ENCODE results near the gene ANO2.

The ANO2 gene

GRCh38 chr12:5875851-5876250 lies 69.2 kb downstream of the ANO2 start:
- Histone ChIP-seq H2AFZ (ENCODE audit: low read depth, low read length) (no peak overlapping the region), H2BK15ac (ENCODE audit: low read depth, poor library complexity, severe bottlenecking) (no peak overlapping the region), H2BK120ac (ENCODE audit: low read depth, low read length) (no peak overlapping the region), H3K79me1 (replicated peaks; ENCODE audit: low read length, poor library complexity, severe bottlenecking) (no peaks in the 10 kb centered on the region), H3K4me1 (ENCODE audit: control insufficient read depth, insufficient read depth, low read depth, low read length) (no peaks in the 10 kb centered on the region), H4K8ac (ENCODE audit: low read length) (no peak overlapping the region), H3K18ac (ENCODE audit: low read depth in 1 of 2, low read length in 2 of 2) (no peak overlapping the region), H3K27ac (ENCODE audit: low read length, poor library complexity, severe bottlenecking) (no peak overlapping the region), H3K23ac (ENCODE audit: low read length in 2 of 2) (no peak overlapping the region), H2AK5ac (ENCODE audit: low read length, severe bottlenecking) (no peak overlapping the region), H2BK12ac (ENCODE audit: low read length in 2 of 2) (no peak overlapping the region), H3K4ac (ENCODE audit: low read depth in 1 of 2, low read length in 2 of 2) (no peak overlapping the region), H3K4me3 (ENCODE audit: insufficient read depth in 1 of 2, low read depth in 1 of 2, low read length in 2 of 2) (no peak overlapping the region), H3K14ac (ENCODE audit: low read length in 2 of 2) (no peak overlapping the region), H3K9ac (ENCODE audit: low read length) (no peak overlapping the region), H3K27me3 (ENCODE audit: control insufficient read depth in 1 of 2, insufficient read depth in 1 of 2, low read length in 2 of 2) (peaks cover 25 to 35% of the 10 kb centered on the region in 2 experiments), H3K4me2 (ENCODE audit: low read length, poor library complexity, severe bottlenecking) (no peak overlapping the region), H3K36me3 (ENCODE audit: control insufficient read depth in 1 of 2, insufficient read depth in 2 of 2, low read depth in 1 of 2, low read length in 2 of 2) (no peaks in the 10 kb centered on the region), H4K91ac (ENCODE audit: low read length) (no peak overlapping the region), H3K9me3 (ENCODE audit: control insufficient read depth, low read length) (no peaks in the 10 kb centered on the region), H2BK5ac (ENCODE audit: low read depth, low read length, poor library complexity, severe bottlenecking) (no peak overlapping the region)
- 87% methylated on average over 3 of the region's 4 CpGs for WGBS
- no peak for DNase-seq

DNA sequence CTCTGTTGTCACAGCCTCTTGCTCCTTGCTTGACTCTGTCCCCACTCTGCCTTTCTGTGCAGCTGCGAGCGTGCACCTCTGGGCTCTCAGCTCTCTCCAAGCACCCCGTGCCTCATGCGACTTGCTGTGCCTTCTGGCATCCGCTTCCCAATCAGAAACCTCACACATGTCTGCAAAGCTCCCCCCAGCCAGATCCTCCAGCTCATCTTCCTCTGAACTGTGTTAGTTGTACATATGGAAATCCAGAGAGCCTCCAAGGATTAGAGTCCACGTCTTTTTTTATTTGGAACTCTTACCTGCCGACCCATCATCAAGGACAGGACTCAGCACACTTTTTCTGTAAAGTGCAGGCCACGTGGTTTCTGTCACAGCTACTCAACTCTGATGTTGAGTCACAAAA lies 70.5 kb downstream of the ANO2 start:
- H3K9me3 ChIP-seq (ENCODE audit: control insufficient read depth, low read length) = no peaks in the 10 kb centered on the region
- no peak overlapping the region for H3K4ac ChIP-seq (ENCODE audit: low read depth in 1 of 2, low read length in 2 of 2)
- no peak for DNase-seq
- no peaks in the 10 kb centered on the region for H3K36me3 ChIP-seq (ENCODE audit: control insufficient read depth in 1 of 2, insufficient read depth in 2 of 2, low read depth in 1 of 2, low read length in 2 of 2)
- H2AFZ ChIP-seq (ENCODE audit: low read depth, low read length) = no peak overlapping the region
- H3K4me3 ChIP-seq (ENCODE audit: insufficient read depth in 1 of 2, low read depth in 1 of 2, low read length in 2 of 2) = no peak overlapping the region
- no peak overlapping the region for H4K91ac ChIP-seq (ENCODE audit: low read length)
- WGBS = 86% methylated on average over 7 of the region's 8 CpGs
- no peak overlapping the region for H2BK12ac ChIP-seq (ENCODE audit: low read length in 2 of 2)
- H3K27ac ChIP-seq (ENCODE audit: low read length, poor library complexity, severe bottlenecking) = no peak overlapping the region
- H4K8ac ChIP-seq (ENCODE audit: low read length) = no peak overlapping the region
- no peak overlapping the region for H2BK15ac ChIP-seq (ENCODE audit: low read depth, poor library complexity, severe bottlenecking)
- no peak overlapping the region for H3K14ac ChIP-seq (ENCODE audit: low read length in 2 of 2)
- H3K23ac ChIP-seq (ENCODE audit: low read length in 2 of 2) = no peak overlapping the region
- no peak overlapping the region for H2BK120ac ChIP-seq (ENCODE audit: low read depth, low read length)
- H3K27me3 ChIP-seq (ENCODE audit: control insufficient read depth in 1 of 2, insufficient read depth in 1 of 2, low read length in 2 of 2) = peaks cover 21 to 38% of the 10 kb centered on the region in 2 experiments
- H3K79me1 ChIP-seq (replicated peaks; ENCODE audit: low read length, poor library complexity, severe bottlenecking) = no peaks in the 10 kb centered on the region
- H3K9ac ChIP-seq (ENCODE audit: low read length) = no peak overlapping the region
- H2AK5ac ChIP-seq (ENCODE audit: low read length, severe bottlenecking) = no peak overlapping the region
- H3K4me2 ChIP-seq (ENCODE audit: low read length, poor library complexity, severe bottlenecking) = no peak overlapping the region
- no peaks in the 10 kb centered on the region for H3K4me1 ChIP-seq (ENCODE audit: control insufficient read depth, insufficient read depth, low read depth, low read length)
- H2BK5ac ChIP-seq (ENCODE audit: low read depth, low read length, poor library complexity, severe bottlenecking) = no peak overlapping the region
- H3K18ac ChIP-seq (ENCODE audit: low read depth in 1 of 2, low read length in 2 of 2) = no peak overlapping the region

- no peak overlapping the region for H3K4ac ChIP-seq (ENCODE audit: low read depth in 1 of 2, low read length in 2 of 2)
These were observed 71.7 kb downstream of the ANO2 start for GRCh38 chr12:5873281-5873919.

DNA sequence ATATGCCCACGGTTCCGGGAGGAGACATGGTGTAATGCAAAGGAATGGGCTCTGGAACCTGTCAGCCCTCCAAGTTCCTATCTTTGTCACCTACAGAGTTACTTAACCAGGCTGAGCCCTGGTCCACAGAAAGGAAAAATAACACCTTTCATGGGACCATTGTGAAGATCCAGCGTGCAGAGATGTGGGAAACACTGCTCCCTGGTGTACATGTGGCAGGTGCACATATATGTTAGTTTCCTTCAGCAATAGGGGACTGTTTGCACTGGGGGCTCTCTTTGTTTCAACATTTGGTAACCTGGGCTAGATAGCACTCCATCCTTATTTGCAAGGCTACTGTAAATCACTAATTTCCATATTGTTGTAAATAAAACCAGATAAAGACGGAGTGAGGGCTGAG lies 72.3 kb downstream of the ANO2 start:
- Histone ChIP-seq H2AK5ac (ENCODE audit: low read length, severe bottlenecking) (no peak overlapping the region), H4K91ac (ENCODE audit: low read length) (no peak overlapping the region), H3K14ac (ENCODE audit: low read length in 2 of 2) (no peak overlapping the region), H3K9me3 (ENCODE audit: control insufficient read depth, low read length) (no peaks in the 10 kb centered on the region), H3K36me3 (ENCODE audit: control insufficient read depth in 1 of 2, insufficient read depth in 2 of 2, low read depth in 1 of 2, low read length in 2 of 2) (no peaks in the 10 kb centered on the region), H3K9ac (ENCODE audit: low read length) (no peak overlapping the region), H2BK5ac (ENCODE audit: low read depth, low read length, poor library complexity, severe bottlenecking) (no peak overlapping the region), H2AFZ (ENCODE audit: low read depth, low read length) (no peak overlapping the region), H3K27me3 (ENCODE audit: control insufficient read depth in 1 of 2, insufficient read depth in 1 of 2, low read length in 2 of 2) (peaks cover 20 to 38% of the 10 kb centered on the region in 2 experiments), H3K27ac (ENCODE audit: low read length, poor library complexity, severe bottlenecking) (no peak overlapping the region), H3K4me2 (ENCODE audit: low read length, poor library complexity, severe bottlenecking) (no peak overlapping the region), H3K4ac (ENCODE audit: low read depth in 1 of 2, low read length in 2 of 2) (no peak overlapping the region), H3K23ac (ENCODE audit: low read length in 2 of 2) (no peak overlapping the region), H3K4me1 (ENCODE audit: control insufficient read depth, insufficient read depth, low read depth, low read length) (no peaks in the 10 kb centered on the region), H2BK15ac (ENCODE audit: low read depth, poor library complexity, severe bottlenecking) (no peak overlapping the region), H3K18ac (ENCODE audit: low read depth in 1 of 2, low read length in 2 of 2) (no peak overlapping the region), H3K79me1 (replicated peaks; ENCODE audit: low read length, poor library complexity, severe bottlenecking) (no peaks in the 10 kb centered on the region), H2BK12ac (ENCODE audit: low read length in 2 of 2) (no peak overlapping the region), H4K8ac (ENCODE audit: low read length) (no peak overlapping the region), H3K4me3 (ENCODE audit: insufficient read depth in 1 of 2, low read depth in 1 of 2, low read length in 2 of 2) (no peak overlapping the region), H2BK120ac (ENCODE audit: low read depth, low read length) (no peak overlapping the region)
- DNase-seq = peak; percentile 4
- WGBS = 84% methylated on average over 4 of the region's 4 CpGs

More at GRCh38 chr12:5873281-5873919, 71.7 kb downstream of the ANO2 start:
- Histone ChIP-seq H3K4me1 (ENCODE audit: control insufficient read depth, insufficient read depth, low read depth, low read length) (no peaks in the 10 kb centered on the region), H3K9ac (ENCODE audit: low read length) (no peak overlapping the region), H4K91ac (ENCODE audit: low read length) (no peak overlapping the region), H3K36me3 (ENCODE audit: control insufficient read depth in 1 of 2, insufficient read depth in 2 of 2, low read depth in 1 of 2, low read length in 2 of 2) (no peaks in the 10 kb centered on the region), H3K27me3 (ENCODE audit: control insufficient read depth in 1 of 2, insufficient read depth in 1 of 2, low read length in 2 of 2) (peaks cover 20 to 38% of the 10 kb centered on the region in 2 experiments), H3K4me3 (ENCODE audit: insufficient read depth in 1 of 2, low read depth in 1 of 2, low read length in 2 of 2) (no peak overlapping the region), H3K14ac (ENCODE audit: low read length in 2 of 2) (no peak overlapping the region), H3K4me2 (ENCODE audit: low read length, poor library complexity, severe bottlenecking) (no peak overlapping the region), H4K8ac (ENCODE audit: low read length) (no peak overlapping the region), H3K79me1 (replicated peaks; ENCODE audit: low read length, poor library complexity, severe bottlenecking) (no peaks in the 10 kb centered on the region), H2BK15ac (ENCODE audit: low read depth, poor library complexity, severe bottlenecking) (no peak overlapping the region), H3K18ac (ENCODE audit: low read depth in 1 of 2, low read length in 2 of 2) (no peak overlapping the region), H2BK5ac (ENCODE audit: low read depth, low read length, poor library complexity, severe bottlenecking) (no peak overlapping the region), H2AFZ (ENCODE audit: low read depth, low read length) (no peak overlapping the region), H2AK5ac (ENCODE audit: low read length, severe bottlenecking) (no peak overlapping the region), H3K27ac (ENCODE audit: low read length, poor library complexity, severe bottlenecking) (no peak overlapping the region), H2BK12ac (ENCODE audit: low read length in 2 of 2) (no peak overlapping the region), H2BK120ac (ENCODE audit: low read depth, low read length) (no peak overlapping the region), H3K9me3 (ENCODE audit: control insufficient read depth, low read length) (no peaks in the 10 kb centered on the region), H3K23ac (ENCODE audit: low read length in 2 of 2) (no peak overlapping the region)
- whole genome bisulfite sequencing = 70% methylated on average over 9 of the region's 10 CpGs
- DNase-seq = no peak

Data from mesenchymal stem cell (in vitro differentiated cells and primary cell).